Vagina (tissue), 2 donors: ENCODE results near the gene MRGPRD.

Experiments used
- CTCF ChIP-seq, 3 experiments: fragments of 450-650 bp in 2 of 3; fragments of 200-600 bp in 1 of 3; sonication (generic) in 1 of 3; IDR thresholded peaks; one replicate each; pipeline ENCODE4 v1.5.1; 2017 to 2019; ENCODE audit warnings: antibody characterized with exemption in 3 of 3, mild to moderate bottlenecking in 2 of 3, moderate library complexity in 2 of 3
- POLR2AphosphoS5 ChIP-seq, 2 donors: sonication (generic); formaldehyde crosslinking; IDR thresholded peaks; one replicate each; pipeline ENCODE4 v1.9.0; 2017; ENCODE audit warnings: antibody characterized with exemption in 2 of 2, mild to moderate bottlenecking in 2 of 2, low read depth in 1 of 2; ENCODE audit not compliant: insufficient read depth in 1 of 2

- TF ChIP-seq POLR2AphosphoS5 (IDR thresholded peaks at IDR 0.05; ENCODE audit: insufficient read depth in 1 of 2, low read depth in 1 of 2) (no peak), CTCF (IDR thresholded peaks at IDR 0.05) (no peak)
These were observed 29.6 kb upstream of the MRGPRD start for GRCh38 chr11:69010361-69010891.
